ENCODE results near the gene TRABD2B.
A peak's percentile ranks its signal among the peaks of the same experiment; 100 is the strongest.

GRCh38 chr1:47751193-47751592 lies 246.0 kb downstream of the TRABD2B start:
- no peak for TF ChIP-seq POLR2AphosphoS5 (IDR thresholded peaks at IDR 0.05; ENCODE audit: low read depth, low read length)
- no peak for TF ChIP-seq NFIC (IDR thresholded peaks at IDR 0.05; ENCODE audit: borderline replicate concordance)
- no peak for TF ChIP-seq RAD21 (IDR thresholded peaks at IDR 0.05; ENCODE audit: low read length)
- peak; percentile 63 for TF ChIP-seq GABPA (IDR thresholded peaks at IDR 0.05; ENCODE audit: low read depth)
- no peak for TF ChIP-seq CTCF (IDR thresholded peaks at IDR 0.05)
- TF ChIP-seq REST (IDR thresholded peaks at IDR 0.05; ENCODE audit: low read depth, low read length), result no peak
- TF ChIP-seq SIN3A (IDR thresholded peaks at IDR 0.05; ENCODE audit: borderline replicate concordance, low read depth, low read length), result no peak
- TF ChIP-seq FOSL2 (IDR thresholded peaks at IDR 0.05; ENCODE audit: borderline replicate concordance, low read depth), result no peak
- TF ChIP-seq EZH2phosphoT487 (IDR thresholded peaks at IDR 0.05; ENCODE audit: borderline replicate concordance, low read depth), result no peak
- no peak for TF ChIP-seq TCF12 (IDR thresholded peaks at IDR 0.05)
- TF ChIP-seq TAF1 (IDR thresholded peaks at IDR 0.05; ENCODE audit: borderline replicate concordance, low read depth, low read length), result no peak
- TF ChIP-seq MEF2A (IDR thresholded peaks at IDR 0.05; ENCODE audit: borderline replicate concordance, low read depth), result no peak

All from SK-N-SH (cell line).